GM15510 (cell line): Measurements from ENCODE around the gene PSMD5.

ENCODE experiments used
- POLR2A ChIP-seq: IDR thresholded peaks from 3 replicates; pipeline ENCODE4 v1.6.1; 2011; ENCODE audit warnings: borderline replicate concordance; ENCODE audit not compliant: insufficient read length; ENCODE audit errors: extremely low read depth

Gene PSMD5

GRCh38 chr9:120868339-120868675, 25.6 kb upstream of the PSMD5 start:
- peak; percentile 8 for TF ChIP-seq POLR2A

DNA sequence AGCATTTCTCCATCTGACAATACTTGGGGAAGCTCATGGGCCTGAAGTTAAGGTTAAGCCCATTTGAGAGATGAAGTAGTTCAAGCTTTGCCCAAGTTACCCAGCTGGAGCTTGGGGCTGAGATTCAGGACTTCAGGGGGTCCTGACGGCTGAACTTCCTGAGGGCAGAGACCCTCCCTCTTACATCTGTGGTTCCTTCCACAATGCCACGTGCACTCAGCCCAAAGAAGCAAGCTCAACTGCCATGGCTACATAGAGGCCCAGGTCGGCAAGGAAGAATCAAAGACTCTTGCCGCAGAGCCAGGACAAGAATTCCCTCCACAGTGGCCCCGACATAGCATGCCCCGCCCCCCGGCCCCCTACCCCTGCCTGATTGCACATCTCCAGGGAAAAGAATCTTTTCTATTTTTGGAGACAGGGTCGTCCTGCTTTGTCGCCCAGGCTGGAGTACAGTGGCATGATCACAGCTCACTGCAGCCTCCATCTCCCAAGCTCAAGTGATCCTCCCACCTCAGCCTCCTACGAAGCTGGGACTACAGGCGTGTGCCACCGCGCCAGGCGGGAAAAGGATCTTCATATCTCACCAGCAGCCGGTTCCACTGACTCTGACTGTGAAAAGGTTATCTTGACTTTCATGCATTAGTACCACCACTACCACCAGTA, 25.1 kb upstream of the PSMD5 start:
- TF ChIP-seq POLR2A = no peak

- TF ChIP-seq POLR2A = no peak
Measured at GRCh38 chr9:120866651-120867050, 23.9 kb upstream of the PSMD5 start.

DNA sequence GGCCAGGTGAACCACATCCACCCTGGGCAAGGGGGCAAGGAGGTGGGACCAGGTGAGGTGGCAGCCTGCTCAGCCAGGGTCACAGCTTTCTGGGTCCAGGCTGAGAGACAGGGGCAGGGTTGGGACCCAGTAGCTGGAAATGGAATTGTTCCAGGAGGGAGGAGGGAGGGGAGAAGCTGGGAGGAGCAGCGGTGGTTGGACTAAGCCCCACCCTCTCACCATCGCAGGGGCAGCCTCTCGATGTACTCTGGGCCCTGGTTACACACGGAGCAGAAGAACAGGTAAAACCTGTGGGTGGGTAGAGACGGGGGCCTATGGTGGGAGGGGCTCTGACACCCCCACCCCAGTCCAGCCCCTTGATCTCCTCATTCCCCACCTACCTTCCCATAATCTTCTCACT, 23.1 kb upstream of the PSMD5 start:
- no peak for TF ChIP-seq POLR2A

DNA sequence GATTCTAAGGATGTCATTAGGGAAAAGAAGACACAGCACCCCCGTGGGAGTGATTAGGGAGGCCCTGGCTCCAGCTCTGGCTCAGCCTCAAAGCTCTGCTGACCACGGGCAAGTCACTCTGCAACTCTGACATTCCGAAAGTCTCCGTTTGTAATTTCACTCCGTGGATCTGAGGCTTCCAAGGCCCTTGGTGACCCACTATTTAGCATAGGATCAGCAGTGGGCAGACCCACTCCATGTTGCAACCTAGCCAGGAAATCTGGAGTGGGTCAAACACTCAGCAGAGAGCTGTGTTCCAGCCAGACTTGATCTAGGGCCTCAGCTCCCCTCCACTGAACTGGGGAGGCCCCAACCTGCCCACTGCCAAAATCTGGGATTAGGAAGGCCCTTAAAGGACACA, 22.5 kb upstream of the PSMD5 start:
- no peak for TF ChIP-seq POLR2A

GRCh38 chr9:120864719-120865118, 22.0 kb upstream of the PSMD5 start:
- TF ChIP-seq POLR2A = no peak

- no peak for TF ChIP-seq POLR2A
Measured at GRCh38 chr9:120863833-120864232, 21.1 kb upstream of the PSMD5 start.

DNA sequence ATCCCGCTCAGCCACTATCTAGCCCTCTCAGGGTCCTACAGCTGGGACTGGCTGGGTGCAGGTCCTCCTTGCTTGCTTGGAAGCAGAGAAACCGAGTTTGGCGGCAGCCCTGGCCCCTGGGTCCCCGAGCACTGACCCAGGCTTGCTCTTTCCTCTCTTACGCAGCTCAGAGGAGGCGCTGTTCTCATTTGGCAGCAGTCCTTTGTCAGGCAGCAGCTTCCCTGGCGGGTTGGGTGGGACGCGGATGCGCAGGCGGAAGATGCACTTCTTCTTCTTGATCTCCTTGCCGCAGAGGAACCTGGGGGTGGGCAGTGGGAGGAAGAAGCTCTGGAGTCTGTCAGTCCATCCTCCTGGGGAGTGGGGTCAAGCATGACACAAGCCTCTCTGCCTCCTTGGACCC, 19.7 kb upstream of the PSMD5 start:
- TF ChIP-seq POLR2A = no peak

DNA sequence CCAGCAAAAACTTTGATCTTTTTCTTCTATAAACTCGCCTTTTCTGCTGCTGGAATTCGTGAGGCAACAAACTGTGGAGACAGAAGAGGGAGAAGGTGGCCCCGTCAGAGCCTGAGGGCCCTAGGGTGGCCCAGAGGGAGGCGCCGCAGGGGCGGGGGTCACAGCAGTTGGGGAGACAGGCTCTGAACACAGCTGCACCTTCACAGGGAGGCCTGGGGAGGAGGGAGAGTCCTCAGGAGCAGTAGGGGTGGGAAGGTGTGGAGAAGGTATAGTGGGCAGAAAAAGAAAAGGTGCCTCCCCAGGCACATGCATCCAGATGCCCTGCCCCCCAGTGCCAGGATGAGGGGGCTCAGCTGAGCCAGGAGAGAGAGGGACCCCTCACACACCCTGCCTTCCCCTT, 19.2 kb upstream of the PSMD5 start:
- TF ChIP-seq POLR2A = no peak

DNA sequence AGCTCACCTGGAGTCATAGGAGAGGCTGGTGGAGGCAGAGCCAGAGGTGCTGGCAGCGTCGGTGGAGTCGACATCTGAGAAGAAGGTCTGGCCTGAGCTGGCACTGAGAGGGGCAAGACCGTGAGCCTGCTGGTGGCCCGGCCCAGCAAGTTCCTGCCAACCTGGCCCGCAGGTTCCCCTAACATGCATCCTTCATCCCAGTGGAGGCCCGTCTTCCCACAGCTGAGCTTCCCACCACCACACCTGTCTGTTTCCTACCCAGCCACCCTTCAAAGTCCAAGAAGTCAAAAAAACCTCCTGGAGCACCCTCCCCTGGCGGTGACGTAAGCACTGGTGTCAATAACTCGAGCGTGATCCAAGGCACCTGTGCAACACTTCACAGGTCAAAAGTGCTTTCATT, 17.4 kb upstream of the PSMD5 start:
- no peak for TF ChIP-seq POLR2A

DNA sequence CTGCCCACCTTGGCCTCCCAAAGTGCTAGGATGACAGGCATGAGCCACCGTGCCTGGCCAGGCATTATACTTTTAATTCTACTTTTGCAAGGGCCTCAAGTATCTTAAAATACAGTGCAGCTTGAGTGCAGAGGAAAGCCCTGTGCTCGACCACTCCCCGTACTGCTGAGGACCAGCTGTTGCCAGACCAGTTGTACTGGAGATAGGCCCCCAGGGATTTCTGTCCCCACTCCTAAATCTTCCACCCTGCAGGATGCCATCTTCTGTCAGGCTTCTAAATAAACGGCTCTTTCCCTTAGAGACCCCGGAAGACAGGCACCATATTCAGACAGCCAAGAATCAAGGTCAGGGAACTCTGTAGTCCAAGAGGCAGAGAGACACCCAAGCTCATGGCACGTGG, 16.6 kb upstream of the PSMD5 start:
- no peak for TF ChIP-seq POLR2A

DNA sequence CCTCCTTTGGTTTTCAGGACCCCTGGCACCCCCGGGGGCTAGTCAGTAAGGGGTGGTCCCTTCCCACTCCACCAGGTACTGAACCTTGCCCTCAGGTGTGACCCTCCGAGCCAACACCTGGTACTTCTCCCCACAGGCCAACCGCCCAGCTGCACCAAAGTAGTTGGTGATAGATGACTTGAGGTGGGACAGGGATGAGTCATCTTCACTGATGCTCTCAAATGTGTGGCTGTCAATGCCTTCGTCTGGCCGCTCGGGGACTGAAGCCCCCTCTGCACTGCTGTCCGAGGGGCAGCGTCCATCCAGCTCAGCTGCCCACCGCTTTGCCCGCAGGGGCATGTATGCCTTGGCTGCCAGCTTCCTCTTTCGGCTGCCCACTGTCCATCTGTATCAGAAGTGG, 15.2 kb upstream of the PSMD5 start:
- no peak for TF ChIP-seq POLR2A

DNA sequence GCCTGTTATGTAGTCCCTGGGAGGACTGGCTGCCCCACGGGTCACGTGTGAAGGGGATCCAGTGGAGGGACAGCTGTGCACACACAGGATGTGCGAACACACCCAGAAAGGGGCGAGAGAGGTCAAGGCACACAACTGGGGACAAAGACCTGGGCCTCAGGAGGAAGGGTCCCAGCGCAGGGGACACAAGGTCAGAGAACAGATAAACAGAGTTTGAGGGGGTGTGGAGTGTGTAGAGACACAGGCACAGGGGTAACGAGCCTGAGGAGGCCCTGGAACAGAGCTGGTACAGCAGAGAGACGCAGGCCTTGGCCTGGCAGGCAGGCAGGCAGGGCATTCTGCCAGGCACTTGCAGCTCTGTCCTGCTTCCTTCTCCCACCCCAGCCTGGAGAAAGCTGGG, 14.8 kb upstream of the PSMD5 start:
- TF ChIP-seq POLR2A = no peak

DNA sequence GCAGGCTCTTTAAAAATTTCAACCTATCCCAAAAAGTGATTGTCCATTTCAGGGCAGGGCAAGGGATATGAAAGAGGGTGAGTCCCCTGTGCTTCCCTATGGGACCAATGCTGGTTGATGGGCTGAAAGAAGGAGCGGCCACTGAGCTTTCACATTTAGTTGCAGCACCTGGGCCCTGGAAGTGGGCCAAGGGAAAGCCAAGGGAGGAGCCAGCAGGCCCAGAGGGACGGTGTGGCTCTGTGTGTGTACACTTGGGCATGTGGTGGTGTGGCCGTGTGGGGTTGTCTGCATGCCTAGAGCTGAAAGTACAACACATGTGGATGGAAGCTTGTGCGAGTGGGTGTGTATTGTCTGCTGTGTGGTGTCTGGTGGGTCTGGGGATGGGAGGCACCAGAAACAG, 14.0 kb upstream of the PSMD5 start:
- no peak for TF ChIP-seq POLR2A

DNA sequence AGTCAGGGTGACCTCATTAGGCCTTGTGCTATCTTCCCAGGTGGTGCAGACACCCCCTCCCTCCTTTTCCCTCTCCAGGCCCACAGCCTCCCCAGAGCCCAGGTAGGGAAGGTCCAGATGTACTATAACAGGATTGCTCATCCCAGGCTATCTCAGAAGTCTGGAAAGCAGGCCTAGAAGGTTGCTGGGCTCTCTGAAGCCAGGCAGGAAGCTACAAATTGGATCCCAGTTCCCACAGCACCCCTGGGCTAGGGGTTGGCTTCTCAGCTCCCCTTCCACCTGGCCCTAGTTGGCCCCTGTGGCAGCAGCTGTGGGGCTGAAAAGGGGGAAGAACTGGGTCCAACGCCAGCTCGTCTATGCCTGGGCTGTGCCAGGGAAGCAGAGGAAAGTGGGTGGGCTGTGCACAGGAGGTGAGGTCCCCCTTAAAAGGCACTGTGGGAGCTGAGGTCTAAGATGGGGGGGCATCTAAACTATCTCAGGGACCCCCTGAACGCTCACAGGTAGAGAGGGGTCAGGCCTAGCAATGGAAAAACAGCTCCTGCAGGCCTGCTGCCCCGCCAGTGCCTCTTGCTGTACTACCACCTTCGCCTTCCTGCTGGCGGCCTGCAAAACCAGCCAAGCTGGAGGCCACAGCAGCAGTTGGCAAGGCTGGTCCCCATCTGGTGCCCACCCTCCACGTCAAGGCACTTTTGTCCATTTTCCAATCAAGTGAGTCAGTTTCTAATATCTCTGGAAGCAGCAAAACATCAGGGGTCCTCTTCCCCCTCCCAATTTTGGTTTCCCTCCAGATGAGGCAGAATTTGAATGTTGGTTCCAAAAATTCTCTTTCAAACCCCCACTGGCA, 13.3 kb upstream of the PSMD5 start:
- no peak for TF ChIP-seq POLR2A
